Measurements from ENCODE around the gene HIVEP3.

- TF ChIP-seq POLR2AphosphoS5 (IDR thresholded peaks at IDR 0.05; ENCODE audit: low read depth, low read length) (no peak), CTCF (IDR thresholded peaks at IDR 0.05) (no peak), CHD2 (IDR thresholded peaks at IDR 0.05; ENCODE audit: low read length, partially characterized antibody) (no peak), EZH2phosphoT487 (IDR thresholded peaks at IDR 0.05; ENCODE audit: borderline replicate concordance, low read depth) (no peak), RAD21 (IDR thresholded peaks at IDR 0.05; ENCODE audit: low read length) (no peak), RFX5 (IDR thresholded peaks at IDR 0.05; ENCODE audit: low read length) (no peak), GATA2 (CRISPR knock-in tag; IDR thresholded peaks at IDR 0.05) (no peak), EP300 (IDR thresholded peaks at IDR 0.05; ENCODE audit: borderline replicate concordance in 1 of 2, low read depth in 1 of 2, low read length in 1 of 2) (no peak), MAX (IDR thresholded peaks at IDR 0.05; ENCODE audit: low read depth) (no peak)
Observed at GRCh38 chr1:41859686-41860085, 59.0 kb downstream of the HIVEP3 start.
